Stomach (tissue), 4 donors: ENCODE data around the gene DTNBP1.

Source experiments
- CTCF ChIP-seq, 7 experiments: fragments of 450-650 bp in 4 of 7; fragments of 200-600 bp in 3 of 7; sonication (generic) in 3 of 7; IDR thresholded peaks; one replicate each; pipeline ENCODE4 v1.5.1; 2016 to 2019; ENCODE audit warnings: antibody characterized with exemption in 7 of 7, control low read depth in 2 of 7, mild to moderate bottlenecking in 1 of 7
- EP300 ChIP-seq: sonication (generic); formaldehyde crosslinking; IDR thresholded peaks from one replicate; pipeline ENCODE4 v1.6.1; 2017; ENCODE audit warnings: antibody characterized with exemption
- POLR2A ChIP-seq, 4 donors: fragments of 450-650 bp; IDR thresholded peaks; one replicate each; pipeline ENCODE4 v1.6.1; 2016; ENCODE audit warnings: antibody characterized with exemption in 4 of 4, control low read depth in 2 of 4, mild to moderate bottlenecking in 1 of 4, moderate library complexity in 1 of 4
- POLR2AphosphoS5 ChIP-seq, 3 donors: sonication (generic); formaldehyde crosslinking; IDR thresholded peaks; one replicate each; pipeline ENCODE4 v1.6.1; 2016; ENCODE audit warnings: antibody characterized with exemption in 3 of 3

- TF ChIP-seq CTCF (IDR thresholded peaks at IDR 0.05) (no peak), POLR2AphosphoS5 (IDR thresholded peaks at IDR 0.05) (no peak), POLR2A (IDR thresholded peaks at IDR 0.05) (no peak), EP300 (no peak)
These were observed 473 bp upstream of the DTNBP1 start for GRCh38 chr6:15663130-15663871.
